HG03175 (cell line): Measurements from ENCODE around the gene GNAQ.
"Not testable (repeated sequence)": the region's sequence is repeated elsewhere in the genome, so short reads cannot be mapped to it uniquely, and the experiment has no call there.

ENCODE experiments used
- ATAC-seq: cut with Tn5 transposase; IDR thresholded peaks from one replicate; pipeline ENCODE4 v1.9.1; 2021; ENCODE audit warnings: mild to moderate bottlenecking, moderate library complexity; ENCODE audit not compliant: unreplicated experiment

Gene GNAQ

GRCh38 chr9:77710965-77711648 lies 320.5 kb downstream of the GNAQ start:
- ATAC-seq = no peak

- no peak for ATAC-seq
These were observed 321.3 kb downstream of the GNAQ start for GRCh38 chr9:77710316-77710715.

GRCh38 chr9:77708064-77708815 lies 323.4 kb downstream of the GNAQ start:
- ATAC-seq = no peak

- no peak for ATAC-seq
These were observed 324.1 kb downstream of the GNAQ start for GRCh38 chr9:77707383-77708063.

- ATAC-seq = no peak
These were observed 326.0 kb downstream of the GNAQ start for GRCh38 chr9:77705636-77706035.

- not testable (repeated sequence) for ATAC-seq
These were observed 328.9 kb downstream of the GNAQ start for GRCh38 chr9:77702521-77703390.

GRCh38 chr9:77697238-77697984 lies 334.2 kb downstream of the GNAQ start:
- ATAC-seq = no peak

GRCh38 chr9:77690723-77691122 lies 340.9 kb downstream of the GNAQ start:
- ATAC-seq = not testable (repeated sequence)

GRCh38 chr9:77690119-77690518 lies 341.5 kb downstream of the GNAQ start:
- not testable (repeated sequence) for ATAC-seq

- ATAC-seq = not testable (repeated sequence)
These were observed 343.9 kb downstream of the GNAQ start for GRCh38 chr9:77687737-77688136.

GRCh38 chr9:77680581-77680980 lies 351.0 kb downstream of the GNAQ start:
- no peak for ATAC-seq

GRCh38 chr9:77679661-77680368 lies 351.8 kb downstream of the GNAQ start:
- no peak for ATAC-seq

- no peak for ATAC-seq
These were observed 352.5 kb downstream of the GNAQ start for GRCh38 chr9:77679088-77679487.

- ATAC-seq = no peak
These were observed 353.6 kb downstream of the GNAQ start for GRCh38 chr9:77677957-77678535.

- ATAC-seq = no peak
These were observed 354.2 kb downstream of the GNAQ start for GRCh38 chr9:77677397-77677796.

GRCh38 chr9:77673941-77674791 lies 357.4 kb downstream of the GNAQ start:
- no peak for ATAC-seq

GRCh38 chr9:77672183-77672582 lies 359.4 kb downstream of the GNAQ start:
- no peak for ATAC-seq

GRCh38 chr9:77667151-77667550 lies 364.5 kb downstream of the GNAQ start:
- no peak for ATAC-seq
